Measurements from ENCODE around the gene RBPMS2. TPM values are rescaled to one million over a fixed set of nuclear protein-coding genes. Genes with fewer than 3 reads are reported as not detected.

RBPMS2 gene
- total RNA-seq, 1 experiment from 2014 or later = 181 TPM

DNA sequence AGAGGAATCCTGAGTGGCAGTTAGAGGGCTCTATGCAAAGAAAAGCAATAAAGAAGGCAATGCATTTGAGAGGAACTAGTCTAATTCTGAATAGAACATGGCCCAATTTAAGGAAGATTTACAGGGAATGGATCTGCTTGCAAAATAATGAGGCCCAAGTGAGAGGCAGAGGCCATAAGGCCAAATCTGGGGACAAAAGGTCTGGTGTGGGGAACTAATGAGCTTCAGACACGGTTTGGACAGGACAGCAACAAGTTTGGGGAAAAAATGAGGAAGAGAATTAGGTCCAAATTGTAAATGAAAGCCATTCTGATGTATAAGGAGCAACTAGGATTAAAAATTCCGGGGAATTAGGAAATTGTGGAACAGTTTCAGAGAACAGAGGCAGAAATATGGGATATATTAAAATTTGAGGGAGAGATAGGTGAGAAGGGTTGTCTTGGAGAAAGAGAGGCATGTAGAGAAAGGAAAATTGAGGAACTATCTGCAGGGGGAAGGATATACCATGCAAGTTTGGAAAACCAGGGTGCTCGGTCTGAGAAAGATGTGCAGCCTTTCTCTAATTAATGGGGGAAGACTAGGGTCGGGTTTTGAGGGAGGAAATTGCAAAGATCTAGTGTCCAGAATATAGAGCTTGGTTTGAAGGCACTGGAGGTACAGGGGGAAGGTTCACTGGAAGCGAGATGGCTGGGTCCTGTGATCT is 73.8 kb downstream of the RBPMS2 start:
- no peak overlapping the region for H2AK5ac ChIP-seq (ENCODE audit: insufficient read length, low read length)
- peaks cover 17% of the 10 kb centered on the region; the same call in 1 of the 2 replicates for H3K4me1 ChIP-seq (ENCODE audit: insufficient read depth, low read length)
- Mint-ChIP-seq H3K27me3 (ENCODE audit: low read depth) (peaks cover 2% of the 10 kb centered on the region; the same call in 1 of the 2 replicates), H3K4me3 (peak overlapping the region; percentile 78 to 93), H3K36me3 (ENCODE audit: insufficient read depth in 1 of 3, low read depth in 3 of 3) (peaks cover 15 to 61% (median 30%) of the 10 kb centered on the region in 3 experiments), H3K27ac (peak overlapping the region; percentile 55 to 100 (median 98)), H3K9me3 (peaks cover 0 to 2% of the 10 kb centered on the region in 2 experiments; a peak in 2 of 5 replicates), H3K4me1 (peaks cover 56 to 60% of the 10 kb centered on the region in 2 experiments)
- H3K4ac ChIP-seq (ENCODE audit: low read depth, low read length) = no peak overlapping the region
- H2BK5ac ChIP-seq (ENCODE audit: insufficient read length, low read length) = peak overlapping the region; percentile 42
- no peaks in the 10 kb centered on the region for H3K79me1 ChIP-seq (ENCODE audit: insufficient read depth, low read depth, low read length, poor library complexity, severe bottlenecking)
- no peak overlapping the region for H3T11ph ChIP-seq (ENCODE audit: low read length)
- no peaks in the 10 kb centered on the region for H3K27me3 ChIP-seq (ENCODE audit: insufficient read depth, low read length)
- no peak overlapping the region for H4K91ac ChIP-seq (ENCODE audit: insufficient read length, low read depth, low read length)
- peaks cover 28% of the 10 kb centered on the region; the same call in 1 of the 2 replicates for H3K79me2 ChIP-seq (ENCODE audit: insufficient read depth, low read length)
- no peak overlapping the region for H4K8ac ChIP-seq (replicated peaks; ENCODE audit: insufficient read length, low read depth, low read length)
- peak overlapping the region; percentile 83 for H3K9ac ChIP-seq (ENCODE audit: extremely low read depth, insufficient read length, low read length)
- H4K20me1 ChIP-seq (ENCODE audit: control insufficient read depth, insufficient read depth, insufficient read length) = no peaks in the 10 kb centered on the region
- no peaks in the 10 kb centered on the region for H3K9me3 ChIP-seq (ENCODE audit: control insufficient read depth, low read depth, low read length)
- peak overlapping the region; percentile 1 for H2BK12ac ChIP-seq (ENCODE audit: insufficient read length, low read depth, low read length)
- H3K18ac ChIP-seq (ENCODE audit: insufficient read length, low read depth, low read length) = no peak overlapping the region
- H3K4me2 ChIP-seq (ENCODE audit: insufficient read depth, insufficient read length, low read length) = peak overlapping the region; percentile 95
- no peak overlapping the region for H3K23ac ChIP-seq (ENCODE audit: insufficient read length, low read depth, low read length)
- H3K14ac ChIP-seq (ENCODE audit: insufficient read depth, low read length) = 0 out of 2 replicates have a peak overlapping the region, but pooled peaks have one; percentile 19
- WGBS (ENCODE audit: extremely low coverage, insufficient read length, low lambda C conversion rate) = no CpG with 5 or more reads among the region's 5 CpGs
- TF ChIP-seq, protein P1, sequence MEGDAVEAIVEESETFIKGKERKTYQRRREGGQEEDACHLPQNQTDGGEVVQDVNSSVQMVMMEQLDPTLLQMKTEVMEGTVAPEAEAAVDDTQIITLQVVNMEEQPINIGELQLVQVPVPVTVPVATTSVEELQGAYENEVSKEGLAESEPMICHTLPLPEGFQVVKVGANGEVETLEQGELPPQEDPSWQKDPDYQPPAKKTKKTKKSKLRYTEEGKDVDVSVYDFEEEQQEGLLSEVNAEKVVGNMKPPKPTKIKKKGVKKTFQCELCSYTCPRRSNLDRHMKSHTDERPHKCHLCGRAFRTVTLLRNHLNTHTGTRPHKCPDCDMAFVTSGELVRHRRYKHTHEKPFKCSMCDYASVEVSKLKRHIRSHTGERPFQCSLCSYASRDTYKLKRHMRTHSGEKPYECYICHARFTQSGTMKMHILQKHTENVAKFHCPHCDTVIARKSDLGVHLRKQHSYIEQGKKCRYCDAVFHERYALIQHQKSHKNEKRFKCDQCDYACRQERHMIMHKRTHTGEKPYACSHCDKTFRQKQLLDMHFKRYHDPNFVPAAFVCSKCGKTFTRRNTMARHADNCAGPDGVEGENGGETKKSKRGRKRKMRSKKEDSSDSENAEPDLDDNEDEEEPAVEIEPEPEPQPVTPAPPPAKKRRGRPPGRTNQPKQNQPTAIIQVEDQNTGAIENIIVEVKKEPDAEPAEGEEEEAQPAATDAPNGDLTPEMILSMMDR (conservative IDR thresholded peaks at IDR 0.05) = no peak
- H3K23me2 ChIP-seq (ENCODE audit: insufficient read length, low read depth, low read length, poor library complexity, severe bottlenecking) = peaks cover 25% of the 10 kb centered on the region
- peak overlapping the region; percentile 97 for H3K27ac ChIP-seq (ENCODE audit: insufficient read length, low read depth, low read length)
- no peak for DNase-seq
- no peak overlapping the region for H2BK15ac ChIP-seq (ENCODE audit: low read depth, low read length)
- H4K5ac ChIP-seq (ENCODE audit: insufficient read length, low read depth, low read length) = no peak overlapping the region
- no peak overlapping the region for H2BK20ac ChIP-seq (ENCODE audit: low read depth, low read length, poor library complexity, severe bottlenecking)
- H2BK120ac ChIP-seq (ENCODE audit: low read depth, low read length, poor library complexity, severe bottlenecking) = no peak overlapping the region
- H3K56ac ChIP-seq (ENCODE audit: insufficient read length, low read depth, low read length) = no peak overlapping the region
- no peak overlapping the region for H2AFZ ChIP-seq (ENCODE audit: low read length)
